Metanephros (tissue), 1 donor: Measurements from ENCODE around the gene SMAP1. TPM values are rescaled to one million over a fixed set of nuclear protein-coding genes. Genes with fewer than 3 reads are reported as not detected.

ENCODE experiments used
- total RNA-seq: library from RNA; depleted of rRNA; stranded (reverse); fragments of >200 nt; gene quantifications from one replicate; pipeline ENCODE4 v1.2.3, GENCODE V29; 2014

The SMAP1 gene
- 19.9 TPM for total RNA-seq

GRCh38 chr6:70667711-70668498 is at the start of gene SMAP1:
SMAP1 (plus strand) TSS chr6:70667883; CDS start chr6:70668024, 141 bp downstream.

Other genes starting within 250 kb of the SMAP1 start
- gene SDHAF4, start 101.0 kb upstream of the SMAP1 start, total RNA-seq, result 10.3 TPM